Measurements from ENCODE around the gene COQ8A.

GRCh38 chr1:226980122-226980560, 40.0 kb downstream of the COQ8A start:
- TF ChIP-seq CTCF (IDR thresholded peaks at IDR 0.05) = no peak
- no peak for TF ChIP-seq POLR2A (IDR thresholded peaks at IDR 0.05)

Measured in gastroesophageal sphincter (tissue), 3 donors.